Measurements from ENCODE around the gene USP12.

The USP12 gene

DNA sequence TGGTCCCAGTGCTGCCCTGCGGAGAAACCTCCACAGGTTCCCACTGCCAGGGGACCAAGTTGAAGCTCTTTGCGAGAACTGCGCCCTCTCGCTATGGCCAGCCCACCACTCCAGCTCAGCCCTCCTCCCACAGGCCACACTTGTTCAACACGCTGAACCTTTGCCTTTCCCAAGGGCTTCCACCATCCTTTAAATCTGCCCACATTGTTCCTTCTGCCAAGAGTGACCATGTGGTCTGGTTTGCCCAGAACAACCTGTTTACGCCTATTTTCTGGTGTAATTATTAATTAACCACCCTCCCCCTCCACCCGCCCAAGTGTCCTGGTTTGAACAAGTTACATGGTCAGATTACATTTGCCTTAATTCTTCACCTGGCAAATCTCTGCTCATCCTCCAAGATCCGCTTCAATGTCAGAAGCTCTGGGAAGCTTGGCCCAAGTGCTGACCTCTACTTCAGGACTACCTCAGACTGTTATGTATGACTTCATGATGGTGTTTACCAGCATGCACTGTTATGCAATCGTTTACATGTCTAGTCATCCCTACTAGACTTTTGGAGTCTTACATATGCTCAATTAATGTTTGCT is 12.0 kb upstream of the USP12 start:
- no peak for DNase-seq (ENCODE audit: low spot score)

- no peak for DNase-seq (ENCODE audit: low spot score)
Observed at GRCh38 chr13:27182844-27183497, 11.4 kb upstream of the USP12 start.

DNA sequence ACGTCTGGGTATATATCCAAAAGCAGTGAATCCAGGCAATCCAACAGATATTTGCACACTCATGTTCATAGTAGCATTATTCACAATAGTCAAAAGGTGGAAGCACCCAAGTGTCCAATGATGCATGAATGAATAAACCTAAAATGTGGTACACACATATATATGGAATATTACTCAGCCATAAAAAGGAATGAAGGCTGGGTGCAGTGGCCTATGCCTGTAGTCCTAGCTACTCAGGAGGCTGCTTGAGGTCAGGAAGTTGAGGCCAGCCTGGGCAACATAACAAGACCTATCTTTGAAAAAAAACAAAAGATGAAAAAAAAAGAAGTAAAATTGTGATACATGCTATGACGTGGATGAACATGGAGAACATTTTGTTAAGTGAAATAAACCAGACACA is 10.4 kb upstream of the USP12 start:
- DNase-seq (ENCODE audit: low spot score): no peak

- no peak for DNase-seq (ENCODE audit: low spot score)
Observed at GRCh38 chr13:27177852-27178251, 6.2 kb upstream of the USP12 start.

- no peak for DNase-seq (ENCODE audit: low spot score)
Observed at GRCh38 chr13:27176470-27177410, 5.1 kb upstream of the USP12 start.

DNA sequence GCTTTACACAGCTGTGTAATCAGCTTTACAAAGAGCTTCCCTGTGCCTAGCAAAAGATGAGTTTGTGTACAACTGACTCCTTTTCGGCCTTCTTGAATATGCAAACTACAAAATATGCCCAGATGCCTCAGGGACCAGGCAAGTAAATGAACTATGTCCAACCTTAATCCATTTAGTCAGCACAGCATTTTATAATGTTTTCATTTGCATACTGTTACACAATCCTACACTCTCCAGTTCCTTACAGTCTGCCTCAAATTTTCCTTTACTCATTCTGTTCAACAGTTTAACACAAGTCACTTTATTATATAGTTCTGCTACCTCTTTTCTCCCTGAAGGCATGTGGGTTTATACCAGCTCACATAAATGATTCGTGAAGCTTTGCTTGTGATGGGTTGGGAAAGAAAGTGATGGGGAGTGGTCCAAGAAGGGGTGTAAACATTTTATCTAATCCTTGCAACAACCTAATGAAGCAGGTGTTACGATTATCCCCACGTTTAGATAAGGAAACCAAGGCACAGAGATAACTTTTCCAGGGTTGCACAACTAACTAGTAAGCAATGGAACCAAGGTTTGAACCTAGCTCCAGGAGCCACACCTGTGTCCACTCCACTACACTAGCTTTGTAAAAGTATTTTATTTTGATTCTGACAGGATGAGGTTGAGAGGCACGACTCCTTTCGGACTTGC is 3.3 kb upstream of the USP12 start:
- no peak for DNase-seq (ENCODE audit: low spot score)

- DNase-seq (ENCODE audit: low spot score): no peak
Observed at GRCh38 chr13:27172495-27172842, 858 bp upstream of the USP12 start.

DNA sequence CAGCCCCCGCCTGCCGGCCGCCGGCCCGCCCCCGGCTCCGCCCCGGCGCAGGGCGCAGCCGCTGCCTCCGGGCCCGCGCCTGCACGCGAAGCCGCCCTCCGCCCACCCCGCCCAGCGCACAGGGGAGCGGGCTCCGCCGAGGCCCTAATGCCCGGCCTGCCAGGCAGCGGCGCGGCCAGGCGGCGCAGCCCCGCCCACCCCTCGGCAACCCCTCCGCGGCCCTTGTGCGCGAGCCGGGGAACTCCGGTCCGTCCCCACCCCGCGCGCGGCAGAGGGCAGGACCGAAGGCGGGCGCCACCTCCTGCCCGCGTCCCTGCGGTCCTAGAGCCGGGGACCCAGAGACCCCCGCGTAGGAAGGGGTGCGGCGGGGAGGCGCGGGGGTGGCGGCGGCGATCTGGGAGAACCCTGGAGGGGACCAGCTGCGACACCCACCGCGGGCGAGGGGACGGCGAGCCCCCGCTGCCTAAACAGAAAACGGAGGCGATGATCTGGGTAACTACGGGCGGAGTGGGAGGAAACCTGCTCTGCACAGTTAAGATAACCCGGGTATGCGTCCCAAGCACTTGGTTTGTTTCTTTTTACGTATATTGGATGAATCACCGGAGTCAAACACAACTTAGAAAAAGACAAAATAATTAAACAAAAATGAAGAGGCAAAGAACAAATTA is 350 bp upstream of the USP12 start:
- peak; percentile 79 for DNase-seq (ENCODE audit: low spot score)

- DNase-seq (ENCODE audit: low spot score): peak; percentile 39
Observed at GRCh38 chr13:27170516-27171243, 931 bp downstream of the USP12 start.

- DNase-seq (ENCODE audit: low spot score): no peak
Observed at GRCh38 chr13:27170221-27170515, 1.4 kb downstream of the USP12 start.

DNA sequence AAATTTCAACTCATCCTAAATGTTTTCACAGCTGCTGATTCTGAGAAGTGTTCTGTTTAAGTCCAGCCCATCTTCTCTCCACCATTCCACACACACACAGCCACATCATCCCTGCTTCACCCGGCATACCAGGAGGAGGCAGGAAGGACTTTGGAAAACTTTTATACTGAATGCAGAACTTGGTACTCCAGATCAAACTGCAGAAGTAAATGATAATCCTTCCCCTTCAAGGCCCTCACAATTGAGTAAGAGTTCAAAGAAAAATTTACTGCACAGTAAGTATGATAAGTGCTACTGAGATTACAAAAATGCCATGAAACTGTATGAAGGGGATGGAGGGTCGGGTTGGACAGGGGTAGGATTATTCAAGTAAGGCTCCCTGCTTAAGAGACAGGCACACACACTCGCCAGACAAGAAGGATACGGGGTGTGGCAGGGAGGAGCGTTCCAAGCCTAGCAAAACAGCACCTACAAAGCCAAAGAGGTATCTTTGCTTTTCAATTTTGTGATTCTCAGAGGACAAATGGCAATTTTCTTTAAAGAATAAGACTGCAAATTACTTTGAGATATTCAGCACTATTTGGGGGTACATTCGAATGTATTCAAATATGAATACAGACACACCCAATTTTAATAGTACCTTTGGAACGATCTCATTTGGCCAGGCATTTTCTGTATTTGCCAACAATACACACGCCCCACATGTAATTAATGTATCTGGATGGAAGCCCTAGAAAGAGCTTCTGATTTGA is 2.5 kb downstream of the USP12 start:
- no peak for DNase-seq (ENCODE audit: low spot score)

- no peak for DNase-seq (ENCODE audit: low spot score)
Observed at GRCh38 chr13:27168086-27168485, 3.5 kb downstream of the USP12 start.

DNA sequence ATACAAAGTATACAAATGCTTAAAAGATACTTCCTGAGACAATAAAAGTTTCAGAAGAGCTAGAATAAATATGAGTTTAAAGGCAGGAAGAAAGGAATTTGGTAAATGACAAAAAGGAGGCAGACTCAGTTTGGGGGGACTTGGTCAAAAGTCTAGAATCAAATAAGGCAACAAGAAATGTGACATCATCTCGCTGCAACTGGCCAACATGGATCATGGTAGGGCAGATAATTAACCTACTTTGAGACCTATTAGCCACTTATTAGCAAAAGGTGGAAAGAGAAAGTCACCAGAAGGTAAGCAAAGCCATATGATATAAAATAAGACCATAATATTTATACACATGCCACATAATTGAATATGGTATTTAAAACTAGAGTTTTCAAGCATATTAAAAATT is 5.3 kb downstream of the USP12 start:
- no peak for DNase-seq (ENCODE audit: low spot score)

DNA sequence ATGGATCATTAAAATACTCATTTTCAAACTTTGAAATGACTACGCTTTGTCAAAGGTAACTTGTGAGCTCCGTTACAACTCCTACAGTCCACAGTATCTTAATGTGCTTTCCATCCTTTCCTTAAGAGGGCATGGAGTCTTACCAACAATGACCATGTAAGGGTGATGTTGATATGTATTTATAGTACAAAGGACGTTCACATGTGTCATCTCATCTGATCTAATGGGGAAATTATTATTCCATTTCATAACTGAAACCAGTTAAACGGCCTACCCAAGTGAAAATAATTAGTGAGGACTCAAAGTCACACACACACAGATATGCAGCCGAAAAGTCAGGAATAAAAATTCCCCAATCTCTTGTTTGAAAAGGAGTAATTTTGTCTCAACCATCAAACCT is 9.6 kb downstream of the USP12 start:
- no peak for DNase-seq (ENCODE audit: low spot score)

- DNase-seq (ENCODE audit: low spot score): no peak
Observed at GRCh38 chr13:27161423-27161822, 10.2 kb downstream of the USP12 start.

DNA sequence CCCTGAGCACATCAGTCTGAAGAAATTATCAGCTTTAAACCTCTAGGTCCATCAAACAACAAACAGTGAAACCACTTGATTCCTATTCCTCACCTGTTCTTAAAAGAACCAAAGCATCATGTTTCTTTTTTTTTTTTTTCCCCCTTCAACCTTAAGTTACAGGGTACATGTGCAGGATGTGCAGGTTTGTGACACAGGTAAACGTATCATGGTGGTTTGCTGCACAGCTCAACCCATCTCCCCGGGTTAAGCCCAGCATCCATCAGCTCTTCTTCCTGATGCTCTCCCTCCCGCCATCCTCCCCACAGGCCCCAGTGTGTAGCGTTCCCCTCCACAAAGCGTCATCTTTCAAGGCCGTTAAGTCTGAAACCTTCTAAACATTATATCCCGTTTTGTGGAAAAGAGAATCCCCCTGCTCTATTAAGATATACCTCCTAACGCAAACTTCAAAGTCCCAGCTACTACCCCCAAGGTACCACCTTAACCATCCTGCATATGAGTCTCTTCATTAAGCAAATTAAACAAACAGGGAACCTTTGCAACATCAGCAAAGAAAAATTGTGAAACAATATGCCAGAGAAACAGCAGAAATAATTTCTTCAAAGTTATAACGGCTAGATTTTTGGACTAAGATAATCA is 10.8 kb downstream of the USP12 start:
- DNase-seq (ENCODE audit: low spot score): no peak

- DNase-seq (ENCODE audit: low spot score): no peak
Observed at GRCh38 chr13:27159806-27160563, 11.6 kb downstream of the USP12 start.

DNA sequence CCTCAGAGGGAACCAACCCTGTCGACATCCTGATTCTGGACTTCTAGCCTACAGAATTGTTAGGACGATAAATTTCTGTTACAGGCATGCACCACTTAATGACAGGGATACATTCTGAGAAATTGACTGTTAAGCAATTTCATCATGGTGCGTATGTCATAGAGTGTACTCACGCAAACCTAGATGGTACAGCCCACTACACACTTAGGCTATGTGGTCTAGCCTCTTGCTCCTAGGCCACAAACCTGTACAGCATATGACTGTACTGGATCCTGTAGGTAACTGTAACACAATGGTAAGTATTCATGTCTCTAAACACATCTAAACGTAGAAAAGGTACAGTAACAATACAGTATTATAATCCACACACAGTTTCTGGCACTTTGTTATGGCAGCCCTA is 13.3 kb downstream of the USP12 start:
- DNase-seq (ENCODE audit: low spot score): no peak

DNA sequence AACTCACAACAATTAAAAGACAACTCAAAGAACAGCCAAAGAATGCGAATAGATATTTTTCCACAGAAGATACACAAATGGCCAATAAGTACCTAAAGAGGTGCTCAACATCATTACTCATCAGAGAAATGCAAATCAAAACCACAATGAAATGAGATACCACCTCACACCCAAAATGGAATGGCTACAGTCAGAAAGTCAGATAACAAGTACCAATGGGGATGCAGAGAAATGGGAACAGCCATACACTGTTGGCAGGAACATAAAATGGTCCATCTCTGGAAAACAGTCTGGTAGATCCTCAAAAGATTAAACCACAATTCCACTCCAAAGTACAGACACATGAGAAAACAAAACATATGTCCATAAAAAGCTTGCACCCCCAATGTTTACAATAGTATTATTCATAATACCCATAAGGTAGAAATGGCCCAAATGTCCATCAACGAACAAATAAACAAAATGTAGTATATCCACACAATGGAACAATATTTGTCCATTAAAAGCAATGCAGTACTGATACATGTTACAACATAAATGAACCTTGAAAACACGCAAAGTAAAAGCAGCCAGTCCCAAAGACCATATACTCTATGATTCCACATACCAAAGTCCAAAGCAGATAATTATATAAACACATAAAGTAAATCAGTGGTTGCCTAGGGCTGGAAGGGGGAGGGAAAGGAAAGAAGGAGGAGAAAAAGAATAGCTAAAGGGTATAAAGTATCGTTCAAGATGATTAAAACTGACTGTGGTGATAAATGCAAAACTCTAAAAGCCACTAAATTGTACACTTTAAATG is 19.6 kb downstream of the USP12 start:
- DNase-seq (ENCODE audit: low spot score): no peak

Data from HuH-7.5 (cell line).